GM18498 (cell line): ENCODE data around the gene LRRK1.

Source experiments
- ATAC-seq: cut with Tn5 transposase; IDR thresholded peaks from one replicate; pipeline ENCODE4 v1.9.1; 2021; ENCODE audit warnings: mild to moderate bottlenecking, moderate library complexity; ENCODE audit not compliant: unreplicated experiment

Gene LRRK1

GRCh38 chr15:100891307-100892012 lies 27.7 kb upstream of the LRRK1 start:
- ATAC-seq: no peak

- ATAC-seq: no peak
Observed at GRCh38 chr15:100892013-100892355, 27.2 kb upstream of the LRRK1 start.

GRCh38 chr15:100893261-100893963 lies 25.7 kb upstream of the LRRK1 start:
- no peak for ATAC-seq

GRCh38 chr15:100893964-100894295 lies 25.2 kb upstream of the LRRK1 start:
- no peak for ATAC-seq

GRCh38 chr15:100895721-100896120 lies 23.4 kb upstream of the LRRK1 start:
- no peak for ATAC-seq

GRCh38 chr15:100897221-100898151 lies 21.7 kb upstream of the LRRK1 start:
- ATAC-seq: no peak

- ATAC-seq: no peak
Observed at GRCh38 chr15:100898152-100898490, 21.0 kb upstream of the LRRK1 start.

- no peak for ATAC-seq
Observed at GRCh38 chr15:100898661-100899462, 20.3 kb upstream of the LRRK1 start.

- no peak for ATAC-seq
Observed at GRCh38 chr15:100899601-100900000, 19.6 kb upstream of the LRRK1 start.

- ATAC-seq: no peak
Observed at GRCh38 chr15:100900136-100900794, 18.9 kb upstream of the LRRK1 start.

- no peak for ATAC-seq
Observed at GRCh38 chr15:100900795-100901169, 18.4 kb upstream of the LRRK1 start.

- ATAC-seq: no peak
Observed at GRCh38 chr15:100901296-100901695, 17.9 kb upstream of the LRRK1 start.

GRCh38 chr15:100901702-100902435 lies 17.3 kb upstream of the LRRK1 start:
- ATAC-seq: no peak

- ATAC-seq: no peak
Observed at GRCh38 chr15:100902436-100903167, 16.6 kb upstream of the LRRK1 start.

- ATAC-seq: no peak
Observed at GRCh38 chr15:100903168-100903554, 16.0 kb upstream of the LRRK1 start.

GRCh38 chr15:100905850-100906249 lies 13.3 kb upstream of the LRRK1 start:
- ATAC-seq: no peak

GRCh38 chr15:100908466-100908865 lies 10.7 kb upstream of the LRRK1 start:
- ATAC-seq: no peak

- ATAC-seq: no peak
Observed at GRCh38 chr15:100909565-100909964, 9.6 kb upstream of the LRRK1 start.
